Measurements from ENCODE around the gene METTL15. TPM values are rescaled to one million over a fixed set of nuclear protein-coding genes. Genes with fewer than 3 reads are reported as not detected.
"Not testable (repeated sequence)": the region's sequence is repeated elsewhere in the genome, so short reads cannot be mapped to it uniquely, and the experiment has no call there.

Gene METTL15
- total RNA-seq, 1 donor from 2014 or later = 18.0 TPM

DNA sequence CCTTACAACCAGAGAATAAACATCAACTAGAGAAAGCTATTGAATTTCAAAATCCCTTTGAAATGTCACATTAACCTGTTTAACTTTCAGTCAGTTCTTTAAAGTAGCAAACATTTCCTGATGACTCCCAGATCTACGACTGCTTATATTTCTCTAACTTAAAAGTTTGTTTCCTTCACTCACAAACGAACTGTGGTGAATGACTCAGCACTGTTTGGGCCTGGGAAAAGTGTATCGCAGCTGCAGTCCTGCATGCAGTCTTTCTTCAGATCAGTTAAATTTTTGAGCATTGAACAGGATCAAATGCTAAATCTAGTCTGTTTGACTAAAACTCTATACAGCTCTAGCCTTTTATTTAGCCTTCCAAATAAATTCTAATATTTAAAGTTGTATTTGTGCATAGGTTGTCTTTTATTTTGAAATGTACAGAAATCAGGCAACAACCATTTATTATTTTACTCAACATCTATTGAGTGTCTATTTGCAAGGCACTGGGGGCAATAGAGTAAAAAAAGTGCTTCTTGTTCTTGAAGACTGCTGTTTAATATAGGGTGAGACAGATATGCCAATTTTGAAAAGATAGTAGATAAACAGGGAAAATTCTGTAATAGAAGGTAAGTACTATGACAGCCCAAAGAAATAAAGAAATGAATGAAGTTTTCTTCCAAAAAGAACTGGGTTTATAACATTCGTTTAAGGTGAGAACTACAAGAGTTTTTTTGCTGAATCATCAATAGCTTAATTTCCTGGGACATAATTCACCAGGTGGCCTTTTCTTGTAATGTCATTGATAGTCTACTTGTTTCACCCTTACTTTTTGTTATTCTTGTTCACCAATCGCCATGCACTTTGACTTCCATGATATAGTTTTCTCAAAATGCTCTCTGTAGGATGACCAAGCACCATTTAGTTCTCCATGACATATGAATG is 235.4 kb downstream of the METTL15 start:
- Mint-ChIP-seq H3K4me1 (ENCODE audit: low read depth) (no peaks in the 10 kb centered on the region), H3K27me3 (ENCODE audit: insufficient read depth) (no peaks in the 10 kb centered on the region), H3K4me3 (no peak overlapping the region), H3K9me3 (peaks cover 19% of the 10 kb centered on the region), H3K27ac (no peak overlapping the region), H3K36me3 (ENCODE audit: low read depth) (no peaks in the 10 kb centered on the region)
- intact Hi-C loops (cut with micrococcal nuclease) = no loop called here
- DNase-seq (ENCODE audit: low spot score) = no peak

DNA sequence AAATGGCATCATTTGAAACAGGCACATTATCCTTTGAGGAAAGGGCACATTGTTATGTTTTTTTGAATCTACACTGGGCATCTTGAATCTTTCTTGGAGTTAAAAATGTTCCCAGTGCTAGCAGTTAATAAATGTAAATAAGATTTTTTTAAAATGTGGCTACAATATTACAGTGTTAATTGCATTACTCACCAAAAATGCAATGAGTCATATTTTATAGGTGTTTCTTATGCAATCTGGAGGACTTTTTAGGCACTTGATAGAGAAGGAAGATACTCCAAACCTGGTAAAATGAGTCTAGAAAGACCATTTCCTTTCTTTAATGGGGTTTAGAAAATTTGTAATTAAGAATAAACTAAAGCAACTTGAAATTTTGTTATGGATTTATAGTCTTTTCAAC is 238.0 kb downstream of the METTL15 start:
- H3K4me3 Mint-ChIP-seq = no peak overlapping the region
- intact Hi-C loops (cut with micrococcal nuclease) = no loop called here
- H3K4me1 Mint-ChIP-seq (ENCODE audit: low read depth) = no peaks in the 10 kb centered on the region

DNA sequence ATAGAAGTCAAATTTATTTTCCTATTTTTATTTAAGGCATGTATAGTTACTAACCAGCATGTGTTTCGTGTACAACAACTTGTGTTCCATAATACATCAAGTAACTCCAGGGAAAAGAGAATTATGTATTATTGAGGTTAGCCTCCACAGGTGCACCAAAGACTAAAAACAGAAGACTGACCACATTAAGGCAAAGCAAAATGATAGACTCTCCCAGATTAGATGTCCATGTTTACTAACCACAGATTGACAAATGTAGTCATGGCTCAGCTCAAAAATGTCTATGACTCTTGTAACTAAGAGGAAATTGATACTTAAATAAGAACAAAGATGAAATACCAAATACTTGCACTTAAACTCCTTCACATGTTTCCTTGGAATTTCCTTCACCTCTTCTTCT is 238.5 kb downstream of the METTL15 start:
- no peaks in the 10 kb centered on the region for H3K27me3 Mint-ChIP-seq (ENCODE audit: insufficient read depth)
- H3K9me3 Mint-ChIP-seq = no peaks in the 10 kb centered on the region
- intact Hi-C loops (cut with micrococcal nuclease) = no loop called here
- no peaks in the 10 kb centered on the region for H3K36me3 Mint-ChIP-seq (ENCODE audit: low read depth)
- no peak overlapping the region for H3K27ac Mint-ChIP-seq
- no peak for DNase-seq (ENCODE audit: low spot score)
- no peak overlapping the region for H3K4me3 Mint-ChIP-seq
- no peaks in the 10 kb centered on the region for H3K4me1 Mint-ChIP-seq (ENCODE audit: low read depth)

More for the DNA sequence above, 238.0 kb downstream of the METTL15 start:
- no peaks in the 10 kb centered on the region for H3K9me3 Mint-ChIP-seq
- no peaks in the 10 kb centered on the region for H3K27me3 Mint-ChIP-seq (ENCODE audit: insufficient read depth)
- H3K27ac Mint-ChIP-seq = no peak overlapping the region
- DNase-seq (ENCODE audit: low spot score) = no peak
- H3K36me3 Mint-ChIP-seq (ENCODE audit: low read depth) = no peaks in the 10 kb centered on the region

DNA sequence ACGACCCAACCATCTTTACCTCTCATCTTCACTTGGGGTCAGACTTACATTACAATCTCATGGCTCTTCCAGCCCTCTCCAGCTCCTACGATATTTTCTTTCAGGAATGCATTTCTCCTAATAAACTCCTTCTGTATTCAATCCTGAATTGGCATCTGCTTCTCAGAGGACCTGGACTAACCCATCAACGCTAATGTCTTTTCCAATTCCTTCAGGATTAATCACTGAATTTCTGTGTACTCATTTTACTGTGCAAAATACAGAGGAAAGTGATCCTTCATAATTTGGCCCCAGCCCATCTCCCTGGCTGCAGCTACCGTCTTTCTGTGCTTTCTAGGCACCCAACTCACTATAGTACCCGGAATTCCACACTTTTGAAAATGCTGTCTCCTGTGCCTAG is 239.2 kb downstream of the METTL15 start:
- intact Hi-C loops (cut with micrococcal nuclease) = no loop called here
- no peak overlapping the region for H3K4me3 Mint-ChIP-seq

DNA sequence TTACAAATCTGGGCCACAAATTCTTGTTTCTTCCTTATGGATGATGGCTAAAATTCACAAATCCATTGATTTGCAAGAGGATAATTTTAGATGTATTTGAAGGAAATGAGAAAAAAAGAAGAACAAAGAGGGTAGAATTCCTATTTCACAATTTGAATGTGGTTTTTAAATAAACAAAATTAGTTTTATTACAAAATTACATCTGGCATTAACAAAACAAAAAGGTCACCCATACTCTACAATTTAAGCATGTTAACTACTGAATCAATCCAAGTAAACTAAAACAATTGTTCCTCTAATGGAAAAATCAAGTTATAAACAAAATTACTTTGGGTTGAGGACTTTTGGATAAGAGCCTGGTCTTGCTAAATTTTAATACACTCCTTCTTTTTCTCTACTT is 242.0 kb downstream of the METTL15 start:
- Mint-ChIP-seq H3K36me3 (ENCODE audit: low read depth) (no peaks in the 10 kb centered on the region), H3K9me3 (no peaks in the 10 kb centered on the region), H3K4me1 (ENCODE audit: low read depth) (no peaks in the 10 kb centered on the region), H3K27ac (no peak overlapping the region), H3K4me3 (no peak overlapping the region), H3K27me3 (ENCODE audit: insufficient read depth) (no peaks in the 10 kb centered on the region)
- intact Hi-C loops (cut with micrococcal nuclease) = no loop called here
- DNase-seq (ENCODE audit: low spot score) = no peak

More for the DNA sequence above, 239.2 kb downstream of the METTL15 start:
- H3K4me1 Mint-ChIP-seq (ENCODE audit: low read depth) = no peaks in the 10 kb centered on the region
- no peaks in the 10 kb centered on the region for H3K27me3 Mint-ChIP-seq (ENCODE audit: insufficient read depth)
- no peaks in the 10 kb centered on the region for H3K36me3 Mint-ChIP-seq (ENCODE audit: low read depth)
- no peak for DNase-seq (ENCODE audit: low spot score)
- no peak overlapping the region for H3K27ac Mint-ChIP-seq
- no peaks in the 10 kb centered on the region for H3K9me3 Mint-ChIP-seq

DNA sequence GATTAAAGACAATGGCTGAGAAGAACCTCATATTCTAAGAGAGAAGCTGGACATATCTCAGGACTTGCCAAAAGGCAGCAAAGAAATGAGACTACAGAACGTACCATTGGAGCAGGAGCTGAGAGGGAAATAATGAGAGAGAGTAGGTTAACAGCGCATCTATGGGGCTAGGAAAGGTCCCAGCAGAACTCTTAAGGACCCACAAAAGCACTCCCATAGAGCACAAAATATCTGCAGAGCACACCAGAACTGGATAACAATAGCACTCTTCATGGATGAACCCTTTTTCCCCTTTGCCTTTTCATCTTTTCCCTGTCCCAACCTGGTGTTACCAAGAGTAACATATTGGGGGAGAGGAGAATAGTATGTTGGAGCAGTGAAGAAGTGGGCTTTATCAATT is 245.8 kb downstream of the METTL15 start:
- DNase-seq (ENCODE audit: low spot score) = no peak
- H3K4me1 Mint-ChIP-seq (ENCODE audit: low read depth) = no peaks in the 10 kb centered on the region
- H3K4me3 Mint-ChIP-seq = no peak overlapping the region
- no peaks in the 10 kb centered on the region for H3K9me3 Mint-ChIP-seq
- intact Hi-C loops (cut with micrococcal nuclease) = no loop called here
- H3K27me3 Mint-ChIP-seq (ENCODE audit: insufficient read depth) = no peaks in the 10 kb centered on the region
- H3K27ac Mint-ChIP-seq = no peak overlapping the region
- H3K36me3 Mint-ChIP-seq (ENCODE audit: low read depth) = no peaks in the 10 kb centered on the region

DNA sequence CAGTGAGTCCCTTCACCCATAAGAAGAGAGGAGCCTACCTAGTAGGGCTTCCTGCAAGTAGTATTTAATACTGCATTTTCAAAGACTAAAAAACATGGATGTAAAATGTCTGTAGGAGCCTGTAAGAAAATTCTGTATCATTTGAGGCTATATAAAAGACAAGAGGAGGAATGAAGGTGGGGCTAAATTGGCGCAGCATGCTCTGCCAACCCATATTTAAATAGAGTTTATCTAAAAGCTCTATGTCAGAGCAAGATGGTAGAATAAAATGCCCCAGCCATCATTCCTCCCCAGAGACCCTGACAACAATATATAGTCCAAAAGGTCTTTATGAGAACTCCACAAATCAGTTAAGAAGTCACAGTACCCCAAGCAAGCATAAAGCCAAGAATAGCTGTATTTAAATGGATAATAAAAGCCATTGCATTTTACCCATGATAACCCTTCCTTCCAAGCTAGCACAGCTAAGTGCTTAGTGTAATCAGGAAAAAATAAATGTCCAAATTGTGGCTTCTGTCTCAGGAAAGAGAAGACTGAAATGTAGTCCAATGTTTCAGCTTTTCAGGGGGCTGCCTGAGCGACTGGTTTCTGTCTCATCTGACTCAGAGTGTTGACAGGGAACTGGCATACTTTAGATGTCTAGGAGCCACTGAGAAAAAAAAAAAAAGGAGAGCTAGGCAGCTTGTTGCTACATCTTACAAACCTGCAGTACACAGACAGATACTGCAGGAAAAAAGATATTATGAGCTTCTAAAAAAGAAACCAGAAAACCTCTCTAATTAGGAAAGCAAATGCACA is 258.6 kb downstream of the METTL15 start:
- Mint-ChIP-seq H3K36me3 (ENCODE audit: low read depth) (no peaks in the 10 kb centered on the region), H3K27ac (no peak overlapping the region), H3K4me3 (no peak overlapping the region), H3K9me3 (peaks cover 39% of the 10 kb centered on the region), H3K4me1 (ENCODE audit: low read depth) (no peaks in the 10 kb centered on the region), H3K27me3 (ENCODE audit: insufficient read depth) (no peaks in the 10 kb centered on the region)
- DNase-seq (ENCODE audit: low spot score) = no peak
- intact Hi-C loops (cut with micrococcal nuclease) = no loop called here

DNA sequence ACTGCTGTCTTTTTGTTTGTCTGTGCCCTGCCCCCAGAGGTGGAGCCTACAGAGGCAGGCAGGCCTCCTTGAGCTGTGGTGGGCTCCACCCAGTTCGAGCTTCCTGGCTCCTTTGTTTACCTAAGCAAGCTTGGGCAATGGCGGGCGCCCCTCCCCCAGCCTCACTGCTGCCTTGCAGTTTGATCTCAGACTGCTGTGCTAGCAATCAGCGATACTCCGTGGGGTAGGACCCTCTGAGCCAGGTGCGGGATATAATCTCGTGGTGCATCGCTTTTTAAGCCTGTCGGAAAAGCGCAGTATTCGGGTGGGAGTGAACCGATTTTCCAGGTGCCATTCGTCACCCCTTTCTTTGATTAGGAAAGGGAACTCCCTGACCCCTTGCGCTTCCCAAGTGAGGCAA is 269.9 kb downstream of the METTL15 start:
- H3K4me3 Mint-ChIP-seq; H3K27ac Mint-ChIP-seq; intact Hi-C loops (cut with micrococcal nuclease); H3K27me3 Mint-ChIP-seq (ENCODE audit: insufficient read depth); H3K4me1 Mint-ChIP-seq (ENCODE audit: low read depth); DNase-seq (ENCODE audit: low spot score); H3K36me3 Mint-ChIP-seq (ENCODE audit: low read depth): not testable (repeated sequence)
- H3K9me3 Mint-ChIP-seq = peaks cover 12% of the 10 kb centered on the region

Other genes starting within 250 kb of the METTL15 start
- 13.1 and 15.4 TPM in 2 replicates for gene KIF18A, start 232 bp upstream of the METTL15 start, total RNA-seq

Measured in activated T-helper 1 cell treated with anti-CD3 and anti-CD28 coated beads, Interleukin-12 subunit alpha, Interleukin-12 subunit beta, Interleukin-2, Interleukin-4 antibody, amounts not matched to agents 30 ng/mL and 10 ng/mL and 1 ng/mL, durations not matched to agents 14 hours and 24 hours and 36 hours (primary cell).